Left ventricle myocardium inferior (tissue), 1 donor: ENCODE measurements around the gene HNRNPH3. TPM values are rescaled to one million over a fixed set of nuclear protein-coding genes. Genes with fewer than 3 reads are reported as not detected.

Experiments used
- DNase-seq: peaks from one replicate; pipeline ENCODE4 v3.0.0-alpha.2; 2020
- H3K27ac ChIP-seq: fragments of 200-600 bp; replicated peaks from 2 replicates; pipeline ENCODE4 v1.8.0; 2021
- H3K27me3 ChIP-seq: fragments of 200-600 bp; 2 replicates; pipeline ENCODE4 v1.8.0; 2021; ENCODE audit warnings: low read depth
- H3K36me3 ChIP-seq: fragments of 200-600 bp; 2 replicates; pipeline ENCODE4 v1.8.0; 2021
- H3K4me1 ChIP-seq: fragments of 200-600 bp; 2 replicates; pipeline ENCODE4 v1.8.0; 2021
- H3K4me3 ChIP-seq: fragments of 200-600 bp; 2 replicates; pipeline ENCODE4 v1.8.0; 2021; ENCODE audit warnings: mild to moderate bottlenecking, moderate library complexity
- H3K9me3 ChIP-seq: fragments of 200-600 bp; replicated peaks from 2 replicates; pipeline ENCODE4 v1.8.0; 2021
- CTCF ChIP-seq: fragments of 200-600 bp; IDR thresholded peaks from 2 replicates; pipeline ENCODE4 v1.8.0; 2021; ENCODE audit warnings: antibody characterized with exemption, mild to moderate bottlenecking, borderline replicate concordance
- intact Hi-C: fragments of 100-400 bp; cut with micrococcal nuclease; formaldehyde crosslinking; loops from one replicate; pipeline ENCODE4 v1.11.0; 2022
- total RNA-seq: library from RNA; stranded (reverse); fragmentation: NEBNext Ultra II Directional; extraction: Animal tissue kit (Norgen Biotek cat#: 25700); gene quantifications from one replicate; pipeline ENCODE4 v1.2.1, GENCODE V29; 2021
- donor health status: DM: no; HTN: yes; CAD: no; lungs with severe emphysema.

Gene HNRNPH3
- total RNA-seq, 1 donor from 2014 or later = 138 TPM

GRCh38 chr10:68359189-68359588, 27.3 kb downstream of the HNRNPH3 start:
- Histone ChIP-seq H3K36me3 (peaks cover 90% of the 10 kb centered on the region), H3K4me3 (no peak overlapping the region), H3K4me1 (no peaks in the 10 kb centered on the region), H3K9me3 (no peaks in the 10 kb centered on the region), H3K27ac (no peak overlapping the region), H3K27me3 (no peaks in the 10 kb centered on the region)
- intact Hi-C loops = no loop called here
- no peak for DNase-seq
- no peak for TF ChIP-seq CTCF

- Histone ChIP-seq H3K27ac (no peak overlapping the region), H3K9me3 (no peaks in the 10 kb centered on the region), H3K27me3 (no peaks in the 10 kb centered on the region), H3K4me3 (no peak overlapping the region), H3K36me3 (peaks cover 77% of the 10 kb centered on the region), H3K4me1 (no peaks in the 10 kb centered on the region)
- no peak for TF ChIP-seq CTCF
- intact Hi-C loops = no loop called here
- no peak for DNase-seq
These were observed 30.7 kb downstream of the HNRNPH3 start for GRCh38 chr10:68362590-68362989.

- Histone ChIP-seq H3K4me1 (no peaks in the 10 kb centered on the region), H3K4me3 (no peak overlapping the region), H3K9me3 (no peaks in the 10 kb centered on the region), H3K36me3 (peaks cover 74% of the 10 kb centered on the region), H3K27me3 (no peaks in the 10 kb centered on the region), H3K27ac (no peak overlapping the region)
- DNase-seq = no peak
- TF ChIP-seq CTCF = no peak
- intact Hi-C loops = no loop called here
These were observed 32.4 kb downstream of the HNRNPH3 start for GRCh38 chr10:68364101-68364886.

GRCh38 chr10:68365611-68366010, 33.7 kb downstream of the HNRNPH3 start:
- DNase-seq = no peak
- Histone ChIP-seq H3K27me3 (no peaks in the 10 kb centered on the region), H3K36me3 (peaks cover 78% of the 10 kb centered on the region), H3K4me3 (no peak overlapping the region), H3K9me3 (no peaks in the 10 kb centered on the region), H3K27ac (no peak overlapping the region), H3K4me1 (no peaks in the 10 kb centered on the region)
- intact Hi-C loops = no loop called here
- TF ChIP-seq CTCF = no peak

- H3K4me3 ChIP-seq = no peak overlapping the region
- intact Hi-C loops = no loop called here
- no peaks in the 10 kb centered on the region for H3K4me1 ChIP-seq
- H3K36me3 ChIP-seq = peaks cover 77% of the 10 kb centered on the region
- H3K27me3 ChIP-seq = no peaks in the 10 kb centered on the region
- H3K9me3 ChIP-seq = peaks cover 6% of the 10 kb centered on the region
- TF ChIP-seq CTCF = no peak
- H3K27ac ChIP-seq = no peak overlapping the region
- DNase-seq = no peak
These were observed 34.7 kb downstream of the HNRNPH3 start for GRCh38 chr10:68366600-68366999.
